Measurements from ENCODE around the gene TP53BP1. TPM values are rescaled to one million over a fixed set of nuclear protein-coding genes. Genes with fewer than 3 reads are reported as not detected.

Gene TP53BP1
- total RNA-seq, 4 donors from 2014 or later: 17.6 to 49.4 (median 29.0) TPM

DNA sequence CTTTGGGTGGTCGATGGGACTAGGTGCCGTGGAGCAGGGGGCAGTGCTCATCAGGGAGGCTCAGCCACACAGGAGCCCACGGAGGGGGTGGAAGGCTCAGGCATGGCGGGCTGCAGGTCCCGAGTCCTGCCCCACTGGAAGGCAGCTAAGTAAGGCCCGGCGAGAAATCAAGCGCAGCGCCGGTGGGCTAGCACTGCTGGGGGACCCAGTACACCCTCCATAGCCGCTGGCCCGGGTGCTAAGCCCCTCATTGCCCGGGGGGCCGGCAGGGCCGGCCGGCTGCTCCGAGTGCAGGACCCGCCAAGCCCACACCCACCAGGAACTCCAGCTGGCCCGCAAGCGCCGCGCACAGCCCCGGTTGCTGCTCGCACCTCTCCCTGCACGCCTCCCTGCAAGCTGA is 19.1 kb downstream of the TP53BP1 start:
- Histone ChIP-seq H3K36me3 (peaks cover 71% of the 10 kb centered on the region), H3K9me3 (no peaks in the 10 kb centered on the region), H3K4me1 (no peaks in the 10 kb centered on the region), H3K27me3 (no peaks in the 10 kb centered on the region), H3K27ac (no peak overlapping the region), H3K4me3 (no peak overlapping the region)
- WGBS: 100% methylated on average over 5 of the region's 25 CpGs
- TF ChIP-seq, protein P1, sequence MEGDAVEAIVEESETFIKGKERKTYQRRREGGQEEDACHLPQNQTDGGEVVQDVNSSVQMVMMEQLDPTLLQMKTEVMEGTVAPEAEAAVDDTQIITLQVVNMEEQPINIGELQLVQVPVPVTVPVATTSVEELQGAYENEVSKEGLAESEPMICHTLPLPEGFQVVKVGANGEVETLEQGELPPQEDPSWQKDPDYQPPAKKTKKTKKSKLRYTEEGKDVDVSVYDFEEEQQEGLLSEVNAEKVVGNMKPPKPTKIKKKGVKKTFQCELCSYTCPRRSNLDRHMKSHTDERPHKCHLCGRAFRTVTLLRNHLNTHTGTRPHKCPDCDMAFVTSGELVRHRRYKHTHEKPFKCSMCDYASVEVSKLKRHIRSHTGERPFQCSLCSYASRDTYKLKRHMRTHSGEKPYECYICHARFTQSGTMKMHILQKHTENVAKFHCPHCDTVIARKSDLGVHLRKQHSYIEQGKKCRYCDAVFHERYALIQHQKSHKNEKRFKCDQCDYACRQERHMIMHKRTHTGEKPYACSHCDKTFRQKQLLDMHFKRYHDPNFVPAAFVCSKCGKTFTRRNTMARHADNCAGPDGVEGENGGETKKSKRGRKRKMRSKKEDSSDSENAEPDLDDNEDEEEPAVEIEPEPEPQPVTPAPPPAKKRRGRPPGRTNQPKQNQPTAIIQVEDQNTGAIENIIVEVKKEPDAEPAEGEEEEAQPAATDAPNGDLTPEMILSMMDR (IDR thresholded peaks at IDR 0.05): no peak
- TF ChIP-seq POLR2A (IDR thresholded peaks at IDR 0.05) (no peak), POLR2AphosphoS5 (IDR thresholded peaks at IDR 0.05) (no peak), EP300 (IDR thresholded peaks at IDR 0.05) (no peak)
- DNase-seq (ENCODE audit: low spot score in 2 of 2): no peak

DNA sequence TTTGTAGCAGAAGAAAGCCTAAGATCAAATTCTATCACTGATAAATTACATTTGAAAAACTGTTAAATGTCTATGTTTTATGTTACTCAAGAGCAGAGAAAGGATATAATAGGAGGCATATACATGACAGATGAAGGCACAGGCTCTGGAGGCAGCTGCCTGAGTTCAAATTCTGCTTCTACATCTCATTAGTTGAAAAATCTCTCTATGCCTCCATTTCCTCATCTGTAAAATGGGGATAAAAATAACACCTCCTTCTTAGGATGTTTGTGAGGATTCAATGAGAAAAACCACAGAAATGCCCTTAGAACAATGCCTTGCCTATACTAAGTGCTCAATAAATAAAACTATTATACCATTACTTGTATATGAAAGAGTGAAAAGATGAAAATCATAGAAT is 21.0 kb downstream of the TP53BP1 start:
- H3K27me3 ChIP-seq: no peaks in the 10 kb centered on the region
- no peaks in the 10 kb centered on the region for H3K4me1 ChIP-seq
- no peak overlapping the region for H3K4me3 ChIP-seq
- DNase-seq (ENCODE audit: low spot score in 2 of 2): no peak
- H3K27ac ChIP-seq: no peak overlapping the region
- H3K36me3 ChIP-seq: peaks cover 69% of the 10 kb centered on the region
- no peak for TF ChIP-seq POLR2A (IDR thresholded peaks at IDR 0.05)
- no peak for TF ChIP-seq EP300 (IDR thresholded peaks at IDR 0.05)
- TF ChIP-seq POLR2AphosphoS5 (IDR thresholded peaks at IDR 0.05): no peak
- TF ChIP-seq, protein P1 (IDR thresholded peaks at IDR 0.05): no peak
- no peaks in the 10 kb centered on the region for H3K9me3 ChIP-seq

DNA sequence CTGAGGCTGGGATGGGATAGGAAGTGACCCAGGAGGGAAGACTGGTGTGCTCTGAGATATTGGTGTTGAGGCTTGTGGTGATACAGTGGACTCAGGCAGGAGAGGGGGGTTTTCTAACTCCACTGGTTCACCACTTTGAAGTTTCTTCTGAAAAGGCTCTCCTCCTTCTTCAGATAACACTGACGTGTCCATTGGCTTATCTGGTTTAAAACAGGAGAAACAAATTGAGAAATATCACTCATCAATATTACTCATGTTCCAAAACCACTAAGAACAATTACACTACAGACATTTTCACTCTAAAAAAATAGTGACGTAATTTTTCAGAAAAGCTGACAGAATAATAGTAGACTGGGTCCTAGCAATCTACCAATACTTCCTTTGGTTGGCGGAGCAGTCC is 23.1 kb downstream of the TP53BP1 start:
- no peak overlapping the region for H3K4me3 ChIP-seq
- WGBS: 90% methylated on average over 3 of the region's 3 CpGs
- H3K4me1 ChIP-seq: no peaks in the 10 kb centered on the region
- no peak overlapping the region for H3K27ac ChIP-seq
- H3K27me3 ChIP-seq: no peaks in the 10 kb centered on the region
- TF ChIP-seq EP300 (IDR thresholded peaks at IDR 0.05) (no peak), POLR2AphosphoS5 (IDR thresholded peaks at IDR 0.05) (no peak), POLR2A (IDR thresholded peaks at IDR 0.05) (no peak)
- TF ChIP-seq, protein P1 (IDR thresholded peaks at IDR 0.05): no peak
- no peaks in the 10 kb centered on the region for H3K9me3 ChIP-seq
- H3K36me3 ChIP-seq: peaks cover 59% of the 10 kb centered on the region
- DNase-seq (ENCODE audit: low spot score in 2 of 2): no peak

DNA sequence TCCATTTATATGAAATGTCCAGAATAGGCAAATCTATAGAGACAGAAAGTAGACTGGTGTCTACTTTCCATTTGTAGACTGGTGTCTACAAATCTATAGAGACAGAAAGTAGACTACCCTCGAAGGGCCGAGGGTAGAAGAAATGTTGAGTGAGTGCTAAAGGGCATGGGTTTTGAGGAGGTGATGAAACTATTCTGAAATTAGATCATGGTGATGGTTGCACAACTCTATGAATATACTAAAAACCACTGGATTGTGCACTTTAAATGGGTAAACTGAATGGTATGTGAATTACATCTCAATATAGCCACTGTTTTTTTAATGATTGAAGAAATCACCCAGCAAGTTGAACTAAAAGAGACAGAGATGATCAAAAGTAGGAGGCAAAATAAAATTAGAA is 27.9 kb downstream of the TP53BP1 start:
- DNase-seq (ENCODE audit: low spot score in 2 of 2): no peak
- H3K9me3 ChIP-seq: no peaks in the 10 kb centered on the region
- peaks cover 57% of the 10 kb centered on the region for H3K36me3 ChIP-seq
- no peak for TF ChIP-seq EP300 (IDR thresholded peaks at IDR 0.05)
- no peak for TF ChIP-seq POLR2A (IDR thresholded peaks at IDR 0.05)
- TF ChIP-seq, protein P1 (IDR thresholded peaks at IDR 0.05): no peak
- no peak overlapping the region for H3K4me3 ChIP-seq
- no peaks in the 10 kb centered on the region for H3K4me1 ChIP-seq
- 82% methylated on average over 2 of the region's 2 CpGs for WGBS
- no peaks in the 10 kb centered on the region for H3K27me3 ChIP-seq
- H3K27ac ChIP-seq: no peak overlapping the region

DNA sequence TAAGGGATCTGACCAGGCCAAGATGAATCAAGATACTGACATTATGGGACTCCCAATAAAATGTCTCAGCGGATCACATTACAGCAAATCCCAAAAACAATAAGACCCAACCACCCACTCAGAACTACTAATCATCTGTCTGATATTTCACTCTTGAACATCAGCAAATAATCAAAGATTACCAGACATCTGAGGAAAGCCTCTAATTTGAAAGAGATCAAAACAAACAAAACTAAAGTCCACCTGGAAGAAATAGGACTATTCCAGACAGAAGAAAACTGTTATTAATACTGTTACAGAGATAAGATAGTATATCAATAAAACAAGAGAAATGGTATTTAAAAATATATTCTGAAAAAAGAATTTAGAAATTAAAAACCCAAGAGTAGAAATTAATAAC is 29.0 kb downstream of the TP53BP1 start:
- H3K27ac ChIP-seq: no peak overlapping the region
- WGBS: 95% methylated on average over 1 of the region's 1 CpG
- no peak for DNase-seq (ENCODE audit: low spot score in 2 of 2)
- H3K27me3 ChIP-seq: no peaks in the 10 kb centered on the region
- H3K4me3 ChIP-seq: no peak overlapping the region
- TF ChIP-seq, protein P1 (IDR thresholded peaks at IDR 0.05): no peak
- TF ChIP-seq POLR2AphosphoS5 (IDR thresholded peaks at IDR 0.05) (no peak), POLR2A (IDR thresholded peaks at IDR 0.05) (no peak), EP300 (IDR thresholded peaks at IDR 0.05) (no peak)
- no peaks in the 10 kb centered on the region for H3K9me3 ChIP-seq
- no peaks in the 10 kb centered on the region for H3K4me1 ChIP-seq
- H3K36me3 ChIP-seq: peaks cover 58% of the 10 kb centered on the region
